Measurements from ENCODE around the gene KCNE1. TPM values are rescaled to one million over a fixed set of nuclear protein-coding genes. Genes with fewer than 3 reads are reported as not detected.

KCNE1 gene
- total and polyA plus RNA-seq, 10 of the 15 experiments (the other 5 are each of a cell fraction or from before 2014, with no cell fraction given): 0.06 to 0.18 (median 0.09) TPM; not detected in 5

DNA sequence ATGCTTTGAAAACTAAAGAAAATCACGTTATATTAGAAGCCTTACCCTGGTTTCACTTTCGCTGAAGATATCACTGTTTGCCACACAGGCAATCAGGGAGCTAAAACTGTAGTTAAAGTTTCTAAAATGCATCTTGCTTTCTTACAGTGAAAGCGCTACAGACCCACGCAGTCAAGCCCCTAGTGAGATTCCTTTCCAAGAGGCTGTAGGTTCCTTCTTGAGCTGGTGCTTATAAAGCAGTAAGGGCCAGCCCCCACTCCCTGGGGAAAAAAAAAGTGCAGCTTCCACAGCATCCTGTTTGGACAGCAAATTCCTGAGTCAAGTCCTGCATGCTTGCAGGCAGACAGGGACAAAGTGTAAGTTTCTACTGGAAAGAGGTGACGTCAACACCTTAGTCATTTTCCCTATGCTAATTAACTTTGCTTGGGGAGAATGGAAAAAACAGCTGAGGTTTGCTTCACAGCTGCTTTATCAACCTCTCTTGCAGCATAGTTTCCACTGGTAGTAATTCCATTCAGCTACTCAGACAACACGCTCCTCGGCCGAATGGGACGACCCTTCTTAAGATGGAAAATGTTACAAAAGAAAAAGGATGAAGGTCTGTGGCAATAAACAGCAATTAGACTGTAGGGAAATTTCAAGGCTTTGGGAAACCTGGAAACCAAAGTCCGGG lies 14.7 kb upstream of the KCNE1 start (continued):
- TF ChIP-seq ATF7 (IDR thresholded peaks at IDR 0.05; ENCODE audit: low read depth) (peak; percentile 87), NFIC (IDR thresholded peaks at IDR 0.05; ENCODE audit: low read depth, low read length) (no peak), YBX1 (IDR thresholded peaks at IDR 0.05) (no peak), POLR2AphosphoS5 (IDR thresholded peaks at IDR 0.05; ENCODE audit: low read length) (no peak), PML (IDR thresholded peaks at IDR 0.05; ENCODE audit: low read length) (no peak), YY1 (IDR thresholded peaks at IDR 0.05; ENCODE audit: low read depth, low read length) (no peak), SUZ12 (IDR thresholded peaks at IDR 0.05; ENCODE audit: unreplicated experiment) (no peak)
- TF ChIP-seq, protein P1, sequence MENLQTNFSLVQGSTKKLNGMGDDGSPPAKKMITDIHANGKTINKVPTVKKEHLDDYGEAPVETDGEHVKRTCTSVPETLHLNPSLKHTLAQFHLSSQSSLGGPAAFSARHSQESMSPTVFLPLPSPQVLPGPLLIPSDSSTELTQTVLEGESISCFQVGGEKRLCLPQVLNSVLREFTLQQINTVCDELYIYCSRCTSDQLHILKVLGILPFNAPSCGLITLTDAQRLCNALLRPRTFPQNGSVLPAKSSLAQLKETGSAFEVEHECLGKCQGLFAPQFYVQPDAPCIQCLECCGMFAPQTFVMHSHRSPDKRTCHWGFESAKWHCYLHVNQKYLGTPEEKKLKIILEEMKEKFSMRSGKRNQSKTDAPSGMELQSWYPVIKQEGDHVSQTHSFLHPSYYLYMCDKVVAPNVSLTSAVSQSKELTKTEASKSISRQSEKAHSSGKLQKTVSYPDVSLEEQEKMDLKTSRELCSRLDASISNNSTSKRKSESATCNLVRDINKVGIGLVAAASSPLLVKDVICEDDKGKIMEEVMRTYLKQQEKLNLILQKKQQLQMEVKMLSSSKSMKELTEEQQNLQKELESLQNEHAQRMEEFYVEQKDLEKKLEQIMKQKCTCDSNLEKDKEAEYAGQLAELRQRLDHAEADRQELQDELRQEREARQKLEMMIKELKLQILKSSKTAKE (IDR thresholded peaks at IDR 0.05; ENCODE audit: low read depth, poor library complexity, severe bottlenecking): no peak
- TF ChIP-seq, protein P2, sequence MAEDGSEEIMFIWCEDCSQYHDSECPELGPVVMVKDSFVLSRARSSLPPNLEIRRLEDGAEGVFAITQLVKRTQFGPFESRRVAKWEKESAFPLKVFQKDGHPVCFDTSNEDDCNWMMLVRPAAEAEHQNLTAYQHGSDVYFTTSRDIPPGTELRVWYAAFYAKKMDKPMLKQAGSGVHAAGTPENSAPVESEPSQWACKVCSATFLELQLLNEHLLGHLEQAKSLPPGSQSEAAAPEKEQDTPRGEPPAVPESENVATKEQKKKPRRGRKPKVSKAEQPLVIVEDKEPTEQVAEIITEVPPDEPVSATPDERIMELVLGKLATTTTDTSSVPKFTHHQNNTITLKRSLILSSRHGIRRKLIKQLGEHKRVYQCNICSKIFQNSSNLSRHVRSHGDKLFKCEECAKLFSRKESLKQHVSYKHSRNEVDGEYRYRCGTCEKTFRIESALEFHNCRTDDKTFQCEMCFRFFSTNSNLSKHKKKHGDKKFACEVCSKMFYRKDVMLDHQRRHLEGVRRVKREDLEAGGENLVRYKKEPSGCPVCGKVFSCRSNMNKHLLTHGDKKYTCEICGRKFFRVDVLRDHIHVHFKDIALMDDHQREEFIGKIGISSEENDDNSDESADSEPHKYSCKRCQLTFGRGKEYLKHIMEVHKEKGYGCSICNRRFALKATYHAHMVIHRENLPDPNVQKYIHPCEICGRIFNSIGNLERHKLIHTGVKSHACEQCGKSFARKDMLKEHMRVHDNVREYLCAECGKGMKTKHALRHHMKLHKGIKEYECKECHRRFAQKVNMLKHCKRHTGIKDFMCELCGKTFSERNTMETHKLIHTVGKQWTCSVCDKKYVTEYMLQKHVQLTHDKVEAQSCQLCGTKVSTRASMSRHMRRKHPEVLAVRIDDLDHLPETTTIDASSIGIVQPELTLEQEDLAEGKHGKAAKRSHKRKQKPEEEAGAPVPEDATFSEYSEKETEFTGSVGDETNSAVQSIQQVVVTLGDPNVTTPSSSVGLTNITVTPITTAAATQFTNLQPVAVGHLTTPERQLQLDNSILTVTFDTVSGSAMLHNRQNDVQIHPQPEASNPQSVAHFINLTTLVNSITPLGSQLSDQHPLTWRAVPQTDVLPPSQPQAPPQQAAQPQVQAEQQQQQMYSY (CRISPR knock-in tag; IDR thresholded peaks at IDR 0.05): no peak

All from GM12878 (cell line).